EL (cell line): ENCODE measurements around the gene IFI44.

Source experiments
- DNase-seq: peaks from one replicate; pipeline ENCODE4 v3.0.0-alpha.2; 2016

IFI44 gene

GRCh38 chr1:78712467-78713051 is 62.9 kb downstream of the IFI44 start:
- DNase-seq, result no peak

- no peak for DNase-seq
These were observed 63.7 kb downstream of the IFI44 start for GRCh38 chr1:78713297-78713696.
